Caki2 (cell line): Measurements from ENCODE around the gene PRKCH. TPM values are rescaled to one million over a fixed set of nuclear protein-coding genes. Genes with fewer than 3 reads are reported as not detected.
A peak's percentile ranks its signal among the peaks of the same experiment; 100 is the strongest.

Source experiments
- DNase-seq: peaks from one replicate; pipeline ENCODE4 v3.0.0-alpha.2; 2015; ENCODE audit warnings: low read depth
- in situ Hi-C: cut with HindIII; loops from 2 replicates; pipeline ENCODE4 v1.10.0; 2016; ENCODE audit warnings: low sequenced_read_pairs, low pct_unique_long_range_greater_than_20kb, mixed read lengths
- total RNA-seq: library from RNA; depleted of rRNA; stranded (reverse); fragments of >200 nt; shearing (Covaris generic); gene quantifications from 2 replicates; pipeline ENCODE4 v1.2.3, GENCODE V29; 2014; ENCODE audit warnings: low replicate concordance

Gene PRKCH
- total RNA-seq, 1 experiment from 2014 or later, result 1.6 TPM

GRCh38 chr14:61533513-61534255 lies 212.3 kb downstream of the PRKCH start:
- DNase-seq, result no peak
- in situ Hi-C loops, result no loop called here

GRCh38 chr14:61535032-61535431 lies 213.7 kb downstream of the PRKCH start:
- in situ Hi-C loops, result no loop called here
- no peak for DNase-seq

- in situ Hi-C loops, result no loop called here
- no peak for DNase-seq
Observed at GRCh38 chr14:61535458-61535857, 214.1 kb downstream of the PRKCH start.

GRCh38 chr14:61536661-61537562 lies 215.5 kb downstream of the PRKCH start:
- DNase-seq, result no peak
- in situ Hi-C loops, result no loop called here

- in situ Hi-C loops, result no loop called here
- peak; percentile 73 for DNase-seq
Observed at GRCh38 chr14:61537563-61538463, 216.4 kb downstream of the PRKCH start.

GRCh38 chr14:61538464-61539022 lies 217.2 kb downstream of the PRKCH start:
- no peak for DNase-seq
- in situ Hi-C loops, result no loop called here

GRCh38 chr14:61539631-61540030 lies 218.3 kb downstream of the PRKCH start:
- in situ Hi-C loops, result no loop called here

GRCh38 chr14:61540931-61541330 lies 219.6 kb downstream of the PRKCH start:
- no peak for DNase-seq
- in situ Hi-C loops, result no loop called here

More at GRCh38 chr14:61539631-61540030, 218.3 kb downstream of the PRKCH start:
- no peak for DNase-seq

GRCh38 chr14:61542848-61543790 lies 221.7 kb downstream of the PRKCH start:
- in situ Hi-C loops, result no loop called here
- no peak for DNase-seq

- no peak for DNase-seq
- in situ Hi-C loops, result no loop called here
Observed at GRCh38 chr14:61543946-61544345, 222.6 kb downstream of the PRKCH start.

GRCh38 chr14:61544448-61545330 lies 223.3 kb downstream of the PRKCH start:
- no peak for DNase-seq
- in situ Hi-C loops, result no loop called here

- no peak for DNase-seq
- in situ Hi-C loops, result no loop called here
Observed at GRCh38 chr14:61545726-61546455, 224.5 kb downstream of the PRKCH start.

GRCh38 chr14:61547186-61548069 lies 226.0 kb downstream of the PRKCH start:
- in situ Hi-C loops, result no loop called here
- DNase-seq, result no peak

- DNase-seq, result no peak
- in situ Hi-C loops, result no loop called here
Observed at GRCh38 chr14:61549425-61549824, 228.0 kb downstream of the PRKCH start.

GRCh38 chr14:61551384-61551783 lies 230.0 kb downstream of the PRKCH start:
- in situ Hi-C loops, result no loop called here
- no peak for DNase-seq
